Thymus (tissue), 11 donors: Measurements from ENCODE around the gene MERTK. TPM values are rescaled to one million over a fixed set of nuclear protein-coding genes. Genes with fewer than 3 reads are reported as not detected.
"Not testable (repeated sequence)": the region's sequence is repeated elsewhere in the genome, so short reads cannot be mapped to it uniquely, and the experiment has no call there.

Experiments
- DNase-seq, 9 donors: peaks; one replicate each; pipeline ENCODE4 v3.0.0-alpha.2; 2013; ENCODE audit warnings: low spot score in 9 of 9, low read depth in 6 of 9, missing footprints in 1 of 9
- H3K27ac ChIP-seq, 2 donors: one replicate each; pipeline ENCODE4 v1.5.1; 2013; ENCODE audit warnings: control low read depth in 1 of 2, low read depth in 1 of 2, low read length in 1 of 2, mild to moderate bottlenecking in 1 of 2, moderate library complexity in 1 of 2
- H3K27me3 ChIP-seq, 2 donors: one replicate each; pipeline ENCODE4 v1.5.1; 2013; ENCODE audit warnings: low read length in 1 of 2; ENCODE audit not compliant: control insufficient read depth in 2 of 2, insufficient read depth in 1 of 2
- H3K36me3 ChIP-seq, 2 donors: one replicate each; pipeline ENCODE4 v1.5.1; 2013; ENCODE audit warnings: low read length in 1 of 2, mild to moderate bottlenecking in 1 of 2, moderate library complexity in 1 of 2; ENCODE audit not compliant: control insufficient read depth in 2 of 2, insufficient read depth in 2 of 2
- H3K4me1 ChIP-seq, 2 donors: one replicate each; pipeline ENCODE4 v1.5.1; 2013; ENCODE audit warnings: low read length in 2 of 2; ENCODE audit not compliant: control insufficient read depth in 2 of 2, insufficient read depth in 2 of 2
- H3K4me3 ChIP-seq, 2 donors: one replicate each; pipeline ENCODE4 v1.5.1; 2013; ENCODE audit warnings: low read length in 2 of 2, control low read depth in 1 of 2, mild to moderate bottlenecking in 1 of 2
- H3K9me3 ChIP-seq, 2 donors: one replicate each; pipeline ENCODE4 v1.5.1; 2013; ENCODE audit warnings: low read length in 1 of 2, mild to moderate bottlenecking in 1 of 2; ENCODE audit not compliant: control insufficient read depth in 2 of 2, insufficient read depth in 1 of 2
- WGBS: extraction: QIAGEN DNeasy Blood & Tissue Kit; methylation state at CpG from one replicate; pipeline ENCODE4 v1.1.7; 2013; 5-methylcytosine and 5-hydroxymethylcytosine counted together
- polyA plus RNA-seq: library from polyadenylated mRNA; stranded (reverse); fragments of 200-250 nt; gene quantifications from one replicate; pipeline ENCODE4 v1.2.3, GENCODE V29; 2013
- total RNA-seq: library from RNA; stranded (reverse); fragments of 120-200 nt; gene quantifications from one replicate; pipeline ENCODE4 v1.2.4, GENCODE V29; 2013
- donor health status: healthy.

Gene MERTK
- total and polyA plus RNA-seq, 2 donors = 5.7 to 16.5 TPM

DNA sequence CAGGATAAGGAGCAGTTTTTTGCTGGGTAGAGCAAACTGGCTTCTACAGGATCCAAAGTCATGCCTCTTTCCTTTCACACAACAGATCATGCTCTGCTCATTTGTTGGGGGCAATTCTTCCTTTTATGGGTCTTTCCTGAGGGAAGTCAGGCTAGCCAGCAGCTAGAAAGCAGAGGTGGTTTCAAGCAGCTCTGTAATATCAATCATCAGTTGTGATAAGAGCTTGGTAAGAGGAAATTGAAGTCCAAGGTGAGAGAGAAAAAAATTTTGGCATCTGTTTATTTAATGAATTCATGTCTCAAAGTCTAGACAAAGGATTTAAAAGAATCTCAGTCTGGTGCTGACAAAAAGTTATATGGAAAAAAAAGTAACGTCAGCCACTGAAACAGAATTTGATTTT is 162.9 kb downstream of the MERTK start:
- H3K9me3 ChIP-seq = no peaks in the 10 kb centered on the region
- peaks cover 12 to 33% of the 10 kb centered on the region in 2 donors for H3K36me3 ChIP-seq
- H3K4me1 ChIP-seq = peaks cover 2 to 11% of the 10 kb centered on the region in 2 donors
- 97% methylated on average over 1 of the region's 1 CpG for WGBS
- no peaks in the 10 kb centered on the region for H3K27me3 ChIP-seq
- no peak for DNase-seq
- no peak overlapping the region for H3K4me3 ChIP-seq
- no peak overlapping the region for H3K27ac ChIP-seq

DNA sequence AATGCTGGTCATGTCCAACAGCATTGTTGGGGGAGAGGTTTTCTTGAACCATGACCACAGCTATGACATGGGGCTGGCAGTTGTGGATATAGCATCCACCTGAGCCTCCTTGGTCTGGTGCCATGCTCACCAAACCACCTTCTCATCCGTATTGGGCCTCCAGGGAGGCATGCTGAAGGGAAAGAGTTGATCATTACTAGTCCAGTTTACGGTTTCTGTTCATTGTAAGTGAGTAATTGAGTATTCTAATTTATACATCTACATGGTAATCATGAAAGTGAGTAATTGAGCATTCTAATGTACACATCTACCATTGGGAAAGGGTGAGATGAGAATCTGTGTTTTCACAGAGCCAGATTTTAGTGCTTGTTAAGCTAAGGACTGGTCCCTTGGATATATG is 163.4 kb downstream of the MERTK start:
- Histone ChIP-seq H3K4me1 (peaks cover 0 to 6% of the 10 kb centered on the region in 2 donors), H3K36me3 (peaks cover 12 to 34% of the 10 kb centered on the region in 2 donors), H3K4me3 (no peak overlapping the region), H3K27ac (no peak overlapping the region), H3K27me3 (no peaks in the 10 kb centered on the region), H3K9me3 (no peaks in the 10 kb centered on the region)
- 97% methylated on average over 2 of the region's 2 CpGs for WGBS
- DNase-seq = no peak

DNA sequence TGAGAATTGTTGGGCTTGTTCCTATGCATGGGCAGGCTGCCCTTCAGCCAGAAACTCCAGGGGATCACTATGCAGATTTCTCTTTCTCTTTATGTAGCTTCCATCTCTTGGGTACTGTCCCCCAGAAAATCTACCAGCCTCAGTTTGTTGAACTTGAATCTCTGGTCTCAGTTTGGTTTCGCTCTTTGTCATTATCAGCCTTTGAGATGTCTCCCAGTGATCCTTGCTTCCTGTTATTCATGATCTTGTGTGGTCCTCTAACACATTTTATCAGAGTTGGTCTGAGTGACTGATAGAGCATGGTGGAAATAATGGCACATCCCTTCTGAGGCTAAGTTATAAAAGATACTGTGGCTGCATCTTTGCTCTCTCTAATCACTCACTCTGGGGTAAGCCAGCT is 164.5 kb downstream of the MERTK start:
- Histone ChIP-seq H3K9me3 (no peaks in the 10 kb centered on the region), H3K4me1 (no peaks in the 10 kb centered on the region), H3K27me3 (no peaks in the 10 kb centered on the region), H3K4me3 (no peak overlapping the region), H3K36me3 (peaks cover 12 to 39% of the 10 kb centered on the region in 2 donors), H3K27ac (no peak overlapping the region)
- 98% methylated on average over 1 of the region's 1 CpG for WGBS
- DNase-seq = no peak

DNA sequence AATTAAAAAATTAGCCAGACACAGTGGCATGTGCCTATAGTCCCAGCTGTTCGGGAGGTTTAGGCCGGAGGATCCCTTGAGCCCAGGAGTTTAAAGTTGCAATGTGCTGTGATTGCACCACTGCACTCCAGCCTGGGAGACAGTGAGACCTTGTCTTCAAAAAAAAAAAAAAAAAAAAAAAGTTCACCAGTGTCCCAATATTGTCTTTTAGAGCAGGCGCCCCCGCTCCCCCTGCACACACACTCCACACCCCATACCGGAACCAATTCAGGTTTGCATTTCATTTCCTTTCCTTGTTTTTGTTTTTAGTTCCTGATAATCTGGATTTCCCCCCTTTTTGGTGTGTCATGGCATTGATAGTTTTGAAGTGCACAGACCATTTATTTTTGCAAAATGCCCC is 167.1 kb downstream of the MERTK start:
- Histone ChIP-seq H3K27ac (no peak overlapping the region), H3K36me3 (peaks cover 12 to 36% of the 10 kb centered on the region in 2 donors), H3K4me1 (no peaks in the 10 kb centered on the region), H3K9me3 (no peaks in the 10 kb centered on the region), H3K27me3 (no peaks in the 10 kb centered on the region), H3K4me3 (no peak overlapping the region)
- 79% methylated on average over 5 of the region's 5 CpGs for WGBS
- no peak for DNase-seq

DNA sequence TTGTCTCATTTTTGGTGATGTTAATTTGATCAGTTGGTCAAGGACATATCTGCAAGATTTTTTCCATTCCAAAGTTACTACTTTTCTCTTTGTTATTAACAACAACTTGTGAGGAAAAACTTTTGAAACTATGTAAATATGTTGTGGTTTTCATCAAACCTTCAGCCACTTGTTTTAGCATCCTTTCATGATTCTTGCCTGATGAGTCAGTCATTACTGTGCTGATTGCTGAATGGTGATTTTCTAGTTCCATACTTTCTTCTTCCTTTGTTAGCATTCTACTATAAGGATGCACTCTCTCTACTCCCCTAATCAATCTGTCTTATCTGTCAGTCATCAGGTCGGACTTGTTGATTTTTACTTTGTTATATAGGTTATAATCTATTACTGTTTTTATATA is 167.6 kb downstream of the MERTK start:
- H3K36me3 ChIP-seq = peaks cover 12 to 36% of the 10 kb centered on the region in 2 donors
- no peaks in the 10 kb centered on the region for H3K9me3 ChIP-seq
- DNase-seq = no peak
- no peak overlapping the region for H3K4me3 ChIP-seq
- no peaks in the 10 kb centered on the region for H3K4me1 ChIP-seq
- WGBS = 96% methylated on average over 1 of the region's 1 CpG
- H3K27ac ChIP-seq = no peak overlapping the region
- H3K27me3 ChIP-seq = no peaks in the 10 kb centered on the region

DNA sequence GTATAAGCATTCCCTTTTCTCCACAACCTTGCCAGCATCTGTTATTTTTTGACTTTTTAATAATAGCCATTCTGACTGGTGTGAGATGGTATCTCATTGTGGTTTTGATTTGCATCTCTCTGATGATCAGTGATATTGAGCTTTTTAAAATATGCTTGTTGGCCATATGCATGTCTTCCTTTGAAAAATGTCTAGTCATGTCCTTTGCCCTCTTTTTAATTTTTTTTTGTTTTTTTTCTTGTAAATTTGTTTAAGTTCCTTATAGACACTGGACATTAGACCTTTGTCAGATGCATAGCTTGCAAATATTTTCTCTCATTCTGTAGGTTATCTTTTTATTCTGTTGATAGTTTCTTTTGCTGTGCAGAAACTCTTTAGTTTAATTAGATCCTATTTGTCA is 171.4 kb downstream of the MERTK start:
- not testable (repeated sequence) for DNase-seq, H3K4me1 ChIP-seq, H3K27ac ChIP-seq, H3K4me3 ChIP-seq, H3K27me3 ChIP-seq, H3K9me3 ChIP-seq
- H3K36me3 ChIP-seq = peaks cover 5 to 30% of the 10 kb centered on the region in 2 donors

DNA sequence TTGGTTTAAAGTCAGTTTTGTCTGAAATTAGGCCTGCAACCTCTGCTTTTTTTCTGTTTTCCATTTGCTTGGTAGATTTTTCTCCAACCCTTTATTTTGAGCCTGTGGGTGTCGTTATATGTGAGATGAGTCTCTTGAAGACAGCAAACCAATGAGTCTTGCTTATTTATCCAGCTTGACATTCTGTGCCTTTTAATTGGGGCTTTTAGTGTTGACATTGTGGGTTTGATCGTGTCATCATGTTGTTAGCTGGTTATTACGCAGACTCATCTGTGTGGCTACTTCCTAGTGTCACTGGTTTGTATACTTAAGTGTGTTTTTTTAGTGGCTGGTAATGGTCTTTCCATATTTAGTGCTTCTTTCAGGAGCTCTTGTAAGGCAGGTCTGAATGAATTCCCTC is 175.5 kb downstream of the MERTK start:
- WGBS = 98% methylated on average over 3 of the region's 3 CpGs
- peaks cover 0 to 1% of the 10 kb centered on the region in 2 donors for H3K9me3 ChIP-seq
- H3K4me1 ChIP-seq = no peaks in the 10 kb centered on the region
- H3K27ac ChIP-seq = no peak overlapping the region
- H3K27me3 ChIP-seq = no peaks in the 10 kb centered on the region
- no peak overlapping the region for H3K4me3 ChIP-seq
- no peak for DNase-seq
- peaks cover 12 to 26% of the 10 kb centered on the region in 2 donors for H3K36me3 ChIP-seq

DNA sequence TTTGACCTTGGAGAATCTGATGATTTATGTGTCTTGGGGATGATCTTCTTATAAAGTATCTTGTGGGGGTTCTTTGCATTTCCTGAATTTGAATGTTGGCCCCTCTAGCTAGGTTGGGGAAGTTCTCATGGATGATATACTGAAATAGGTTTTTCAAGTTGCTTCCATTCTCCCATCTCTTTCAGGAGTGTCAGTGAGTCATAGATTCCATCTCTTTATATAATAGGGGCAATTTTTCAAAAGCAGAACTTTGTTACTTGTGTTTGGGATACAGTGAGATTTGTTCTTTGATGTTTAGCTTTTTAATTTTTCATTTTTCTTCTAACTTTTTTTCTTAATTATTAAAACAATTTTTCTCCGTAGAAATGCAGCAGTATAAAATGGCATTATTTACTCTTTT is 176.1 kb downstream of the MERTK start:
- H3K4me1 ChIP-seq = no peaks in the 10 kb centered on the region
- H3K27ac ChIP-seq = no peak overlapping the region
- H3K4me3 ChIP-seq = no peak overlapping the region
- peaks cover 12 to 22% of the 10 kb centered on the region in 2 donors for H3K36me3 ChIP-seq
- no peaks in the 10 kb centered on the region for H3K27me3 ChIP-seq
- DNase-seq = no peak
- 99% methylated on average over 1 of the region's 1 CpG for WGBS
- H3K9me3 ChIP-seq = peaks cover 0 to 1% of the 10 kb centered on the region in 2 donors

DNA sequence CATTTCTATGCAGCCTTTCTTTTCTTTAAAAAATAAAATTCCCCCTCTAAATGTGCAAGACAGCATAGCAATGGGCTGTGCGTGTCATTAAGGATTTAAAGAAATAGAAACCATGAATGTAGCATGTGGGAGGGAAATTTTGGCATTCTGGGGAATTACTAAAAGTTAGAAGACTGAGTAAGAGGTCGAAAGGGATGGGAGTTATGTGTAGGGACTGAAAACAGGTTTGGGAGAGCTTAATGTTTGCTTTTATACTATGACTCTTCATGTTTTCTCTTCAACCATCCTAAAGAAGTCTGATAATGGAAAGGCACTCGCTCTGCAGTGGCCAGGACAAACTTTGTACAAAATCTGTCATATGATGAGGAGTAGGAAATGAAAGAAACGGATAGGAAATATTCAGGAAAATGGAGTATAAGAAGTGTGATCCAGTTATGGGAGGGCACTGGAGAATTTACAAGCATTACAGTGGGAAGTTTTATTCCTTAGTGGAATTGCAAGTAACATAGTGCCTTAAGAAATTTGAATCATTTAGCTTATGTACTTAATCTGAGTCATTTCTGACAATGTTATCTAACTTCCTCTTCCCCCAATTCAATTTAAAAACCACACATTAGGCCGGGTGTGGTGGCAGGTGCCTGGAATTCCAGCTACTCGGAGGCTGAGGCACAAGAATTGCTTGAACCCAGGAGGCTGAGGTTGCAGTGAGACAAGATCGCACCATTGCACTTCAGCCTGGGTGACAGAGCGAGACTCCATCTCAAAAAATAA is 177.3 kb downstream of the MERTK start:
- WGBS = 85% methylated on average over 8 of the region's 8 CpGs
- Histone ChIP-seq H3K4me3 (no peak overlapping the region), H3K27ac (no peak overlapping the region), H3K27me3 (no peaks in the 10 kb centered on the region), H3K4me1 (no peaks in the 10 kb centered on the region), H3K9me3 (peaks cover 0 to 1% of the 10 kb centered on the region in 2 donors), H3K36me3 (peaks cover 12 to 22% of the 10 kb centered on the region in 2 donors)
- no peak for DNase-seq
